ENCODE measurements around the gene SLFN12L. TPM values are rescaled to one million over a fixed set of nuclear protein-coding genes. Genes with fewer than 3 reads are reported as not detected.
"Not testable (repeated sequence)": the region's sequence is repeated elsewhere in the genome, so short reads cannot be mapped to it uniquely, and the experiment has no call there.

Gene SLFN12L
- total RNA-seq, 4 donors from 2014 or later, result 0.32 to 1.7 (median 1.0) TPM

GRCh38 chr17:35568561-35568960, 31.1 kb upstream of the SLFN12L start:
- H3K4me1 ChIP-seq, result peaks cover 20 to 40% (median 32%) of the 10 kb centered on the region in 4 donors
- H3K27me3 ChIP-seq, result no peaks in the 10 kb centered on the region
- peak overlapping the region; percentile 62 to 78 (median 67) for H3K4me3 ChIP-seq
- H3K9me3 ChIP-seq, result no peaks in the 10 kb centered on the region
- intact Hi-C loops (cut with DNase I), result no loop called here
- TF ChIP-seq POLR2AphosphoS5 (IDR thresholded peaks at IDR 0.05), result no peak
- no peak for TF ChIP-seq POLR2A (IDR thresholded peaks at IDR 0.05; ENCODE audit: low read depth)
- TF ChIP-seq CTCF (IDR thresholded peaks at IDR 0.05), result no peak
- no peak for TF ChIP-seq EP300 (IDR thresholded peaks at IDR 0.05)
- H3K27ac ChIP-seq (replicated peaks in 1 of 4), result peak overlapping the region; percentile 80 to 89 (median 86)
- WGBS, result 27% methylated on average over 15 of the region's 15 CpGs
- DNase-seq (ENCODE audit: extremely low spot score), result no peak
- H3K36me3 ChIP-seq, result peaks cover 0 to 12% (median 6%) of the 10 kb centered on the region in 4 donors

- Histone ChIP-seq H3K27me3 (peaks cover 0 to 3% (median 0%) of the 10 kb centered on the region in 4 donors), H3K9me3 (no peaks in the 10 kb centered on the region), H3K27ac (replicated peaks in 1 of 4) (peak overlapping the region in 2 of 4 donors; percentile 80 to 89), H3K4me1 (peaks cover 20 to 40% (median 32%) of the 10 kb centered on the region in 4 donors), H3K36me3 (peaks cover 0 to 3% (median 0%) of the 10 kb centered on the region in 4 donors), H3K4me3 (peak overlapping the region; percentile 62 to 78 (median 67))
- intact Hi-C loops (cut with DNase I), result no loop called here
- no peak for TF ChIP-seq POLR2AphosphoS5 (IDR thresholded peaks at IDR 0.05)
- no peak for TF ChIP-seq CTCF (IDR thresholded peaks at IDR 0.05)
- TF ChIP-seq POLR2A (IDR thresholded peaks at IDR 0.05; ENCODE audit: low read depth), result no peak
- TF ChIP-seq EP300 (IDR thresholded peaks at IDR 0.05), result no peak
- 67% methylated on average over 11 of the region's 11 CpGs for WGBS
- no peak for DNase-seq (ENCODE audit: extremely low spot score)
These were observed 29.5 kb upstream of the SLFN12L start for GRCh38 chr17:35566968-35567367.

GRCh38 chr17:35563181-35563580, 25.7 kb upstream of the SLFN12L start:
- not testable (repeated sequence) for H3K36me3 ChIP-seq

GRCh38 chr17:35560703-35561102, 23.2 kb upstream of the SLFN12L start, which contains the start of gene SLFN14:
TSS of gene SLFN14 (minus strand) at chr17:35560819. CDS start at chr17:35558062, 2,757 bp downstream.
- intact Hi-C loops (cut with DNase I), result no loop called here
- no peak for DNase-seq (ENCODE audit: extremely low spot score)
- TF ChIP-seq POLR2AphosphoS5 (IDR thresholded peaks at IDR 0.05) (no peak), CTCF (IDR thresholded peaks at IDR 0.05) (no peak), POLR2A (IDR thresholded peaks at IDR 0.05; ENCODE audit: low read depth) (no peak), EP300 (IDR thresholded peaks at IDR 0.05) (no peak)

More at GRCh38 chr17:35563181-35563580, 25.7 kb upstream of the SLFN12L start:
- DNase-seq (ENCODE audit: extremely low spot score); intact Hi-C loops (cut with DNase I); H3K4me1 ChIP-seq; H3K4me3 ChIP-seq; H3K9me3 ChIP-seq; H3K27me3 ChIP-seq; H3K27ac ChIP-seq (replicated peaks in 1 of 4): not testable (repeated sequence)
- WGBS, result 76% methylated on average over 16 of the region's 16 CpGs

GRCh38 chr17:35559495-35560210, 22.2 kb upstream of the SLFN12L start:
- no peak for TF ChIP-seq POLR2A (IDR thresholded peaks at IDR 0.05; ENCODE audit: low read depth)
- TF ChIP-seq CTCF (IDR thresholded peaks at IDR 0.05), result no peak
- TF ChIP-seq EP300 (IDR thresholded peaks at IDR 0.05), result no peak
- no peak overlapping the region for H3K4me3 ChIP-seq
- no peaks in the 10 kb centered on the region for H3K4me1 ChIP-seq
- no peaks in the 10 kb centered on the region for H3K9me3 ChIP-seq
- no peak for DNase-seq (ENCODE audit: extremely low spot score)
- 61% methylated on average over 2 of the region's 2 CpGs for WGBS
- H3K27ac ChIP-seq (replicated peaks in 1 of 4), result no peak overlapping the region
- H3K27me3 ChIP-seq, result peaks cover 0 to 28% (median 0%) of the 10 kb centered on the region in 4 donors
- intact Hi-C loops (cut with DNase I), result no loop called here
- no peaks in the 10 kb centered on the region for H3K36me3 ChIP-seq

More at GRCh38 chr17:35560703-35561102, 23.2 kb upstream of the SLFN12L start, which contains the start of gene SLFN14:
- H3K27ac ChIP-seq (replicated peaks in 1 of 4), result no peak within 1 kb of the TSS
- no peak within 1 kb of the TSS for H3K4me3 ChIP-seq
- H3K9me3 ChIP-seq, result no peaks in the 10 kb centered on the region
- H3K4me1 ChIP-seq, result no peaks in the 10 kb centered on the region
- 62% methylated on average over 3 of the region's 3 CpGs for WGBS
- no peaks in the 10 kb centered on the region for H3K36me3 ChIP-seq
- H3K27me3 ChIP-seq, result peaks cover 0 to 19% (median 0%) of the 10 kb centered on the region in 4 donors
